AG08396 (cell line): Measurements from ENCODE around the gene ARHGAP8.
"Not testable (repeated sequence)": the region's sequence is repeated elsewhere in the genome, so short reads cannot be mapped to it uniquely, and the experiment has no call there.

ENCODE experiments used
- DNase-seq: peaks from one replicate; pipeline ENCODE4 v3.0.0; 2012; ENCODE audit warnings: low spot score, mixed read lengths

ARHGAP8 gene

DNA sequence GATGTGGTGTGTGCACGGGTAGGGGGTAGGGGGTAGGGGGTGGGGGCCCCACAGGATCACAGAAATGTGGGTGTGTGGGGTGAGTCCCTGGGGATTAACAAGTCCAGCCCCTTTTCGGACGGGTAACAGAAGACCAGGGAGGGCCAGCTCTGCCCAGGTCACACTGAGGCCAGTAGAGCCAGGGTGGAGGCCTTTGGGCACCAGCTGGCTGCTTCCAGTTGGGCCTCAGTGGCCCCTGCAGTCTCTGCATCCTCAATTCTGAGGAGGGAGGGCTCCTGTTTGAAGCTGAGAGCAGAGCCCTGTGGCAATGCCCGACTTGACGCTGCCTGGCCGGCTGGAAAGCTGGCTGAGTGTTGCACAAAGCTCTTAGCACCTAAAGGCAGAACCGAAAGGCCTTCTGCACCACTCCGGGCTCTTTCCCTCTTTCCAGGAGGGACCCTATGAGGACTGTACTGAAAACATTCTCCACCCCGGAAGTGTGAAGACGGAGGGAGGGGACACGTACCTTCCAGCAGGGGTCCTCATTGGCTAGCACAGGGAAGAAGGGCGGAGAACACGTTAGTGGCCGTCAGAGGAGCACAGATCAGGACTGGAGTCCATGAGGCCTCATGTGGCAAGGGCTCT, 137.0 kb downstream of the ARHGAP8 start:
- no peak for DNase-seq

DNA sequence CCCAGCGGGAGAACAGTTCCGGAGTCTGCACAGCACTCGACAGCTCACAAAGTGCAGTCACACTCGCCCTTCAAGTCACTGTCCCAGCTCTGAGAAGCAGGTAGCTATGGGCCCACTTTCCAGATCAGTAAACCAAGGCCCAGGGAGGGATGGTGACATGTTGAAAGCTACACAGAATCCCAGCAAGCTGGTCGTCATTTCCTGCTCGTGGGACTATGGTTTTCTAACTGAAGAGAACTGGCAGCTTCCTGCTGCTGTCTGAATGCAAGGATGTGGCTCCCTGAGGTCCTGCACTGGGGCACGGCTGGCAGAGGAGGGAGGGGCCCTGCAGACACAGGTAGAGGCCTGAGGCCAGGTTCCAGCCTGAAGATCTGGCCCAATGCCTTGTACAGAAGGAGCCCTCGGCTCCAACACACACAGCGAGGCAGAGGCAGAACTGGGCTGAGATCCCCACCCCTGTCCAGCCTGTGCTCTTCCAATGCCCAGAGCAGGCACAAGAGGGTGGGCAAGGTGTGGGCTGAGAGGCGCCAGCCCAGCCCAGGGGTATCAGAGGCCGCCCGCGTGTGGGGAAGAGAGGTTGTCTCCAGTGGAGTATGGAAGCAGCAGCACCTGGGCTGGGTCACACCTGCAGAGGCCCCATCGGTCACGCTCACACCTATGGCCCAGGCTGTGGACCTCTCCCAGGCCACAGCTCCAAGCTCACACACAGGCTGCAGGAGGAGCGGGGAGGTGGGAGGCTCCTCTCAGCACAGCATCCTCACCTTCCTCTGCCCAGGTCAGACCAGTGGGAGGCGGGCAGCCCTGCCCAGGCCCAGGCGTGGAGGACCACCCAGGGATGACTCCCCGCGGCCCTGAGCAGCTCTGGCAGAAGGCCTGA, 138.3 kb downstream of the ARHGAP8 start:
- no peak for DNase-seq

DNA sequence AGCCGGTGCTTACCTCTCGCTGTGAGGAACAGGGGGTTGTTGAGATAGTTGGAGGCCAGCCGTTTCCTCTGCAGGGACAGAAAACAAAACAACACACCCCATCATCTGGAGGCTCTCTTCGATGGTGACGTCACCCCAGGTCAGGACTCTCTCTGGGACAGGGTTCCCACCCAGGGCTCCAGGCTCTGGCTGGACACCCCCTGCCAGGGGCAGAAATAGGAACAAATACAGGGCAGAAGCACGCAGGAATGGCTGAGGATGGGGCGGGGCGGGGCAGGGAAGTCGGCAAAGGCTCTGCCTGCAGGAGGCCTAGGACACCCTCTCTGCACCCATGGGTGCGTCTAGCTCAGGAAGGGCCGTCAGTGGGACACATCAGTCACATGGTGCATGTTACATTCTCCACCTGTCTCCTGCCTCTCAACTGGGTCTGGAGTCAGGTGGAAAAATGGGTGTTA, 138.9 kb downstream of the ARHGAP8 start:
- DNase-seq = no peak

DNA sequence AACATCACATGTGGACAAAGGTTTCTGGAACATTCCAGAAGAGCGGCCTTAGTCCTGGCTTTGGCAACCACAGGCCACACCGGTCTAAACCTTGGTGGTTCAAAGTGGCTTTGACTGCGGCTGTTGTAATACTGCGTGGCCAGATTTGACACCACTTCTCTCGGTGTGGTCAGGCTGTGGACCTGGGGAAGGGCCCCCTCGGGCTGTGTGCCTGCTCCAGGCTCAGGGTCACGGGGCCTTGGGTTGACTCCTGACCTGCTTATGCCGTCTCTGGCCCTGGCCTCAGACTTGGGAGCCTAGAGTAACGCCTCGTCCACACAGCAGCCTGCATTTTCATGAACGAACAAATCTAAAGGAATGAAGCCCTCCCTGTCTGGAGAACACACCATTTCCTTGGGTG, 139.4 kb downstream of the ARHGAP8 start:
- DNase-seq = no peak

DNA sequence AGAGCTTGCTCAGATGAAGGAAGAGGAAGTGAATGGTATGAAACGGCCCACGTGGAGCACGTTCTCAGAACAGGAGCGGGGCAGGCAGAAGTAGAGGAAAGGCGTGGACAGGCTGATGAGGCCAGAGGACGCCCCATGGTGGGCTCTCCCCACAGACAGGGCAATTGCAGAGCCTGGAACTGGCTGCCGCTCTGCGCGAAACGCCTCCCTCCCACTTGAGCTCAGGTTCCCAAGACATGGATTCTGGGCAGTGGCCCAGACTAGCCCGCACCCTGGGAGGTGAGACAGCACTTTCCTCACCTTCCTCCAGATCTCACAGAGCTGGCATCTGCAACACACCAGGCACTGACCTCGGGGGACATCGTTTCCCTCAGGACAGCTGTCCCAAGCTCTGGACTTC, 139.9 kb downstream of the ARHGAP8 start:
- DNase-seq = no peak

DNA sequence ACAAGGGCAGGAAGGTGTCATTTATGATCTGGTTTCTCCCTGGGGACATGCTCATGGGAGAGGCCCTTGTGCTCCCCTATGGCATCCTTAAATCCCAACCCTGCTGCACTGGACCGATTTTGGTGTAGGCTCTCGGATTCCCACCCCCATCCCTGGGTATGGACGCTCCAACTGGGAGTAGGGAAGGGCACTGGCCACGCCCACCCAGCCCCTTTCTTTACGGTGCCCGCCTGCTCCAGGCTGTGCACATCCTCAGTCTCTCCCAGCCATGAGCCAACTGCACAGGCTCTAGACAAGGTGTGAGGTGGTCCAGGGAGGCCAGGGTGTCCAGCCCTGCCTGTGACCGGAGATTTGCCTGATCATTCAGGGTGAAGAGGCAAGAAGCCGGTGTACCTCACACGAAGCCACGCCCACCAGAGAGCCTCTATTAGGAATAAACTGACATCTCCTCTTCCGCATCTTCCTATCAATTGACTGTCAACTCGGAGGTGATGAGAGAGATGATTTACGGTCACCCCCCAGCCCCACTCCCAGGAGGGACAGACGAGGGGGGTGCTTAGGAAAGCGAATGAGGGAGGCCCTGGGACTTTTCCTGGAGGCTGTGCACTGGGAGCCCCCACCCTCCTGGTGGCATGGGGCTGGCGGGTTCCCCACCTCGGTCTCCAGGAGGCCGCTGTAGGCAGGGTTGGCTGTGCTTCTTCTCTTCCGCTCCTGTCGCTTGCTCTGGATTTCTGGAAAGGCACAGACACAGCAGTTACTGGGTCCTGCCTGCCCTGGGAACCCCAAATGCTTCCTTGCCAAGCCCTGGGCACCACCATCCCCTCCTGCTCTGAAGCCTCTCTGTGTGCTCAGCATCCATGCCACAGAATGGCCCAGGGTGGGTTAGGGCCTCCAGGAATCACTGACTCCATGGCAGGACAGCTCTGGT, 140.7 kb downstream of the ARHGAP8 start:
- no peak for DNase-seq

DNA sequence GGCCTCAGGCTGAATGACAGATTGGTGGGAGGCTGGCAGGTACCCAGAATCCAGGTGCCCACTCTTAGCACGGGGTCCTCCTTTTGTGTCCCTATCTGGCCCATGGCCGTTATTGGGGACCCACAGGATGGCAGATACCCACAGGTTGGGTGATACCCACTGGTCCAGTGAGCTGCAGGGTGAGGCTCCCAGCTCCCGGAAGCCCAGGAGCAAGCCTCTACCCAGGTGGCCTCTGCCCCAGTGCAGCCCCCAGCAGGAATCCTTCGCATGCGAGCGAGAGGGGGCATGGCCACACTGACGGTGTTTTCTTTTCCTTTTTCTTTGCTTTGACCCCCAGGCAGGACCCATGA, 141.3 kb downstream of the ARHGAP8 start:
- no peak for DNase-seq

DNA sequence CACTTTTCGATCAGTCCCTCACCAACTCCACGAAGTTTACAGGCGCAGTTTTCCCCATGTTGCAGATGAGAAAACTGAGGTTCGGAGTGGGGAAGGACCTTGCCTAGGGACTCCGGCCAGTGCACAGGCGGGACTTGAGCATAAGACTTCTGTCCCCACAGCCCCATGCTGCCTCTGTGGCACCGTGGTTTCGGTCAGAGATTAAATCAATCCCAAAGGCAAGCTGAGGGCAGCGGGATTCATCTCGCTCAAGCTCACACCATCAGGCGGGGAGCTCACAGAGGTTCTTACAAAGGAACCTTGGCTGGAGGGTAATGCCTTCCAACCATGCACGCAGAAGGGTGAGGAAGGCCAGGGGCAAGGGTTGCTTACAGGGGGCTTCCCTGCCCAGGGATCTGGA, 141.9 kb downstream of the ARHGAP8 start:
- DNase-seq = no peak

DNA sequence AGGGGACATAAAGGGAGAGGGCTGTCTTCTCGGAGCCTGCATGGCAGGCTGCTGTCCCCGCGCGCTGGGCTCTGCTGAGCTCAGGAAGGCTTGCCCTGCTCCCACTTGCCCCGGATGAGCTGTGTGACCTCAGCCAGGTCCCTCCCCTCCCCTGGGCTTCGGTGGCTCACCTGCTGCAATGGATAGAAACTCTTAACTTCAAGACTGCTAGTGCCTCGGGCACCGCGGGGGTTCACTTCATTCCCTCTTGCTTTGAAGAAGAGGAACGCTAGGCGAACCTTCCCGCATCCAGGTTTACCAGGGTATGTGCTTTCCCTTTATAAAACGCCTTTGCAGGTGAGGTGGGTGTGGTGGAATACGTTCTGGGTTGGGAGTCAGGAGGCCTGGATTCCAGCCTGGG, 142.4 kb downstream of the ARHGAP8 start:
- DNase-seq = no peak

DNA sequence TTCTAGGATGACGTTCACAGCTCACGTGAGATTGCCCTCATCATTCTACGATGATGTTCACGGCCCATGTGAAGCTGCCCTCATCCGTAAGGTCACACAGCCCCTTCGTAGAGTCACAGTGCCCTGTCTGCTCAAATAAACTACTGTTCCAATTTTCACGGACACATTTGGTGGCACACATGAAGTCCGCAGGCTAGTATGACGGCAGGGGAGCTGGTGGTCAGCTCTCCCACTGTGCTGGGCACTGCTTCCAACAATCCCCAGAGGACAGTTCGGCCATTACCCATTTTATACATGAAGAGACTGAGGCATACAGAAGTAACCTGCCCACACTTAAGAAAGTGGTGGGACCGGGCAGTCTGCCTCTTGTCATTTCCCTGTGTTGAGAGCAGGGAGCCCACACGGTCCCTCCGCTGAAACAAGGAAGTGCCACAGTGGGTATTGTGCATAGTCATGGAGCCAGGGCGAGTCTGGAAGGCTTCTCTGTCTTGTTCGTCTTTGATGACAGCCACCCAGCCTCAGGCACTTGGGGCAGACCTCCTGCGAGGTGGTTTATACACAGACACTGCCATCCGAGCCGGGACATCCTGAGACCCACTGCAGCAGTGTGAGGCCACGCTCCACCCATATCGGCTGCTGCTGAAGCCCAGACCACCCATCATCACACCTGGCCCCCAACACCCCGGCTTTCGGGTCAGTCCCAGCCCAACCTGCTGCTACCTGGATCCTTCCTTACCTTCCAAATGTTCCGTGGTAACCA, 143.1 kb downstream of the ARHGAP8 start:
- DNase-seq = no peak

DNA sequence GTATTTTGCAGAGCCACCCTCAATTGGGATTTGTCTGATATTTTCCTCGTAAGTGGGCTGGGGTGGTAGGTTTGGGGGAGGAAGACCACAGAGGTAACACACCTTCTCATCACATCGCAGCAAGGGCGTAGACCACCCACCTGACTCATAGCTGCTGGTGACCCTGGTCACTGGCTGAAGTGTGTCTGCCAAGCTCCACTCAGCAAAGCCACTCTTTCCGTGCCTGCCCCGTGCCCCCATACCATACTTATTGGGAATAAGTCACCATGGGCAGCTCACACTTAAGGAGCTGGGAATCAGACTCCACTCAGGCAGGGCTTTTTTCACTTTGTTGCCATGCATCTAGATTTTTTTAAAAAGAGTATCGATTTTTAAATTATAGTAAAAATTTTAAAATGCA, 145.9 kb downstream of the ARHGAP8 start:
- DNase-seq = no peak

DNA sequence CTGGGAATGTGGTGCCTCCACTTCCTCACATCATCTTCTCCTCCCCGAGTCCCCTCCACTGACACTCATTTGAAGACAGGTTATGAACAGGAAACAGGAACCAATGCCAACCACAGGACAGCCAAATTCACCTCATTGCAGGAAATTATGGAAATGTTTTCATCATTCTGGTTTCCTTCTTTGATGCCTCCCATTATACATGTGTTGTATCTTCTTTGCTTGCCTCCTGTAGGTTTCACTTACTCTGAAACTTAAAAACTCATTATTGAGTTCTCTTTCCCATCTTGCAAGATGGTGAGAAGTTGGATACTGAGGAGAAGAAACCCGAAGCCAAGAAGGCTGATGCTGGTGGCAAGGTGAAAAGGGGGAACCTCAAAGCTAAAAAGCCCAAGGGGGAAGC, 148.9 kb downstream of the ARHGAP8 start:
- no peak for DNase-seq

DNA sequence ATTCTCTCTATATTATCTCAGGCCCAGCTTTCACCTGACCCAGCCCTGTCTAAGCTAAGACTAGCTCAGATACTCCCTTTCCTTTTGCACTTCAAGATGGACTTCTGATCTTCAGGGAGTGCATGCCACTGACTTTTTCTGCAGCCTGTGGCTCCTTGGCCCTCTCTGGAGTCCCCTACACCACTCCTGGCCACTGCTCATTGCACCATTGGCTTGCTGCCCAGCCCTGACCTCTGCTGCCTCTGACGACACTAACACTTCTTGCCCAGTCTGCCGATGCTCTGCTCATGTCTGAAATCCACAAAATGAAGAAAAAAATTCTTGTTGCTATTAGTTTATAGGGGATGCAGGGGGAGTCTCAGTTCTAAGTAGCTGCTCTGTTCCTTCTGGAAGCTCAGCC, 150.8 kb downstream of the ARHGAP8 start:
- not testable (repeated sequence) for DNase-seq

DNA sequence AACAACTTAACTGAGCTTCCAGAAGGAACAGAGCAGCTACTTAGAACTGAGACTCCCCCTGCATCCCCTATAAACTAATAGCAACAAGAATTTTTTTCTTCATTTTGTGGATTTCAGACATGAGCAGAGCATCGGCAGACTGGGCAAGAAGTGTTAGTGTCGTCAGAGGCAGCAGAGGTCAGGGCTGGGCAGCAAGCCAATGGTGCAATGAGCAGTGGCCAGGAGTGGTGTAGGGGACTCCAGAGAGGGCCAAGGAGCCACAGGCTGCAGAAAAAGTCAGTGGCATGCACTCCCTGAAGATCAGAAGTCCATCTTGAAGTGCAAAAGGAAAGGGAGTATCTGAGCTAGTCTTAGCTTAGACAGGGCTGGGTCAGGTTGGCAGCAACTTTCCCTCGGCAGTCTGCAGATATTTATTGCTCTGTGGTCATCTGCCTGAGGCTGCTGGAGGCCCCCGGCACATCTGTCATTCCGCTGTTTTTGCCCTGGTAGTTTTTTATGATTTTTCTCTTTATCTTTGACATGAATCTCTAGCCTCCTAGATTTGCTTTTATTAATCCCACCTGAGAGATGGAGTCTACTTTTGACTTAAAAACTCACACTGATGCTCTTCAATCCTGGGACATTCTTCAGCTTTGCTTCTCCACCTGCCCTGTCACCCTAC, 152.2 kb downstream of the ARHGAP8 start:
- DNase-seq = not testable (repeated sequence)

DNA sequence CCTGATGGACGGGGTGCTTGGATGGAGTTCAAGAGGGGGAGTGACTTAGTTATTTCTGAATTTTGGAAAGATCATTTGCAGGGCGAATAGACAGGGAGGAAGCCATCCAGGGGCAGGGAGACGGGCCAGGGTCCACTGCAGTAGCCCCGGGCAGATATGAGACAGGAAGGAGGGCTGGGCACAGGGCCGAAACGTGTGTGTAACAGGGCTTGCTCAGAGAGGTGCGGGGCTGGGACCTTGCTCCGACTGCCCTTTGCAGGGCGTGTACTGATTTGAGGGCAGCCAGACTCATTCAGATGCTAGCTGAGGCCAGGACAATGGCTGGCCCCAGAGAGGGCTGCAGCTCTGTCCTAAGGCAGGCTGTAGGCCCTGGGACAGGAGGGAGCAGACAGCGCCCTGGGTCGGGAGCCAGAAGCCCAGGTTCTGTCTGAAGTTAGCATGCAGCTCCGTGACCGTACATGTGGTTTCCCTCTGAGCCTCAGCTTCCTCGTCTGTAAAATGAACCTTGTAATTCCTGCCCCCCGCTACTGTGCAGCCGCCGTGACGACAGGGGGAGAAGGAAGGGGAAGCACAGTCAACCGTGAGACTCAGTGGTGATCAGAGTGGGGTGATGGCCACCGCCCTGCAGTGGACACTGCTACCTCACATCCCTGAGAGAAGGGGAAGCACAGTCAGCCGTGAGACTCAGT, 154.0 kb downstream of the ARHGAP8 start:
- DNase-seq = no peak

DNA sequence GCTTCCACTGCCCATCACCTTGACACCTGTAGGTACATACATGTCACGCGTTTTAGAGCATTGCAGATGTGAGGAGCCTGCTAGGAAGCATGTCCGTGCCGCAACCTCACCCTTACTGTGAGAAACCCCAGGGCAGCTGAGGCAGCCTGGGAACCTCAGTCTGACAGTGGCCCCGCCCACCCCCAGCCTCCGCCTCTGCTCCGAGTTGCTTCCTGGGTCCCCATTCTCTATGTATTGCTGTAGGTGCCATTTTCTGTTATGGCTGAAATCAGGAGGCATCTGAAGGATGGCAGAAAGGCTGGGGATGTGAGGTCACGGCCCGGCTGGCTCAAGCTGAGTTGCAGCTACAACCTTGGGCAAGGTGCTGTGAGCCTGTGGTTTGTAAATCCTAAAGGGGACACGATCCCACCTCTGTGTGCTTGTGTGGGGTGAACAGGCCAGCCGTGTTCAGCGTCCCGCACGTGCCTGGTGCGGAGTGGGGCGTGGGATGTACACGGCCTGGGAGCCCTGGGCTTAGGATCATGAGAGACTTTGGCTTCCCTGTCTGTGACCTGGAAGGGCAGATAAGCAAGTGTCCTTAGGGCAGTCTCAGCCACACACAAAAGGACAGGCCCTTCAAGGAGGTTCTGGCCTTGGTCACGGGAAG, 154.7 kb downstream of the ARHGAP8 start:
- DNase-seq = no peak

DNA sequence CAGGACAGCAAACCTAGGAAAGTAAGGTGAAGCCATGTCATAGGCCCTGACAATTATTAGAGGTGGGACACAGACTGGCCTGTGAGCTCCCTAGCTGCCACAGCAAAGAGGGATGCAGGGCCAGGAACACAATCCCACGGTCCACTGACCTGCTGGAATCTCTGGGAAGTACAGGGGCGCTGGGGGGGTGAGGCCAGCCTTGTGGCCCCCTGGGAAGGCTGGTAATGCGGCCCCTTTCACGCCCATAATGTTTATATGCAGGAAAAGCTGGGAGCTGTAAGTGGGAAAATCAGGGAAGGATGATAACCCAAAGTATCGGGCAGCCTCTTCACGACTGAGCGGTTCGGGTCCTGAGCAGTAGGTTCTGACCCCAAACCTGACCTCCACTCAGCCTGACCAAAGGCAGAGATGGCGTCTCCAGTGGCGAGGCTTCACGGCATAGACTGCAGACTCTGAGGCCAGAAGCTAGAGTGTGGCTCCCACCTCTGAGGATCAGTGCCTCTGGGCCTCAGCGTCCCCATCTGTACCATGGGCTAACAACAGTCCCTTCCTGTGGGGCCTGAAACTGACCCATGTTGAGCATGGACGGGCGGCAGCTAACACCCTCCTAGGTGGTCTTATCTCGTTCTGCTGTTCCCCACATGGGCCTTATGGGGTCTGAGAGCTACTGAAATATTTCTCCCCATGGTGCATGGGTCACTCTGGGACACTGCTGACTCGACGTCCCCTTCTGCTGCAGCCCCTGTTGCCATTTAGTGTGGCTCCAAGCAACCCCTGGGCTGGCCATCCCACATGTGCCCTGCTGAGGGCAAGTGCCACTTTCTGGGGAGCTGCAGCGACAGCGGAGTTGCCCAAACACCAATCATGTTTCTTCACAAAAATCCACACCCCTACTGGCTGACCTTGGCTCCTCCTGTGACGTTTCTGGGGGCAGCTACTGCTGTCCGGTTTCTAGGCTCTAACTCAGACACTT, 155.7 kb downstream of the ARHGAP8 start:
- DNase-seq = no peak

DNA sequence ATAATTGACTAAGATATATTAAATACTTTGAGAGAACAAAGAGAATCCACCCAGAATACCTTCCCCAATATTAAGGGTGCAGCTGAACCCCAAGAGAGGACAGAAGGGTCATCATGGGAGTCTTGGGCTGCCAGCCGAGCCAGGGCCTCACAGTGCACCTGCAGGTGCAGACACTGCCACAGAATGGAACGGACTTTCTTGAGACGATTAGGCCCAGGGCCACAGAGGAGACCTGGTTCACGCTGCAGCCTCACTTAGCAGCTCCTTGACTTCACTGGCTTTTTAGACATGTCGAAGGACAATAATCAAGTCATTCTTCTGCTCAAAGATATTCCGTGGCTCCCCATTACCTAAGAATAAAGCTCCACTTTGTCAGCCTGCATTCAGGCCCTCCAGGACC, 156.9 kb downstream of the ARHGAP8 start:
- no peak for DNase-seq
